IMR-90 (cell line): ENCODE data around the gene LIN9. TPM values are rescaled to one million over a fixed set of nuclear protein-coding genes. Genes with fewer than 3 reads are reported as not detected.

Experiments
- ATAC-seq: fragments of 200-7000 bp; cut with Tn5 transposase; 2 replicates; pipeline ENCODE4 v1.9.1; 2020; ENCODE audit warnings: low read depth, mild to moderate bottlenecking, moderate library complexity
- BruUV-seq: library from RNA; stranded (reverse); fragments of 400-500 nt; replicated peaks from 2 replicates; lab custom pipeline; 2021; lab: Mats Ljungman, UMichigan
- CTCF ChIA-PET: fragments of 300-600 bp; formaldehyde crosslinking; extraction: SDS; loops from one replicate; lab custom pipeline; 2021; ENCODE audit warnings: antibody characterized with exemption; lab: Yijun Ruan, JAX
- POLR2A ChIA-PET: fragments of 300-600 bp; sonication (Branson Sonifier 250); formaldehyde crosslinking; loops from one replicate; lab custom pipeline; 2022; ENCODE audit warnings: antibody characterized with exemption; ENCODE audit not compliant: unreplicated experiment; lab: Charles Lee
- DNase-seq: peaks from one replicate; pipeline ENCODE4 v3.0.0; 2013
- H2AFZ ChIP-seq: replicated peaks from 2 replicates; pipeline ENCODE3; 2013; ENCODE audit warnings: low read length, mild to moderate bottlenecking; ENCODE audit not compliant: poor library complexity
- H2AK5ac ChIP-seq: 2 replicates; pipeline ENCODE4 v1.6.1; 2013; ENCODE audit warnings: low read depth, low read length, inconsistent platforms
- H2AK9ac ChIP-seq: replicated peaks from 2 replicates; pipeline ENCODE3; 2013; ENCODE audit warnings: mild to moderate bottlenecking, low read depth, low read length, moderate library complexity; ENCODE audit not compliant: poor library complexity
- H2BK120ac ChIP-seq: 2 replicates; pipeline ENCODE4 v1.6.1; 2013; ENCODE audit warnings: low read depth, low read length, inconsistent platforms
- H2BK15ac ChIP-seq: 3 replicates; pipeline ENCODE4 v1.6.1; 2013; ENCODE audit warnings: low read depth, low read length, inconsistent platforms
- H2BK20ac ChIP-seq: 2 replicates; pipeline ENCODE4 v1.6.1; 2013; ENCODE audit warnings: low read depth, mild to moderate bottlenecking, inconsistent platforms, low read length, moderate library complexity
- H2BK5ac ChIP-seq: 2 replicates; pipeline ENCODE4 v1.6.1; 2013; ENCODE audit warnings: mild to moderate bottlenecking, low read depth, low read length, inconsistent platforms; ENCODE audit not compliant: poor library complexity, severe bottlenecking
- H3K14ac ChIP-seq: replicated peaks from 2 replicates; pipeline ENCODE4 v1.6.1; 2013; ENCODE audit warnings: low read depth, low read length, inconsistent platforms
- H3K18ac ChIP-seq: 2 replicates; pipeline ENCODE4 v1.6.1; 2013; ENCODE audit warnings: low read depth, low read length, control low read depth
- H3K23ac ChIP-seq: 2 replicates; pipeline ENCODE4 v1.6.1; 2013; ENCODE audit warnings: low read depth, low read length, inconsistent platforms
- H3K27ac ChIP-seq: 2 replicates; pipeline ENCODE4 v1.5.1; 2013; ENCODE audit warnings: mild to moderate bottlenecking, control low read depth, low read length; ENCODE audit not compliant: insufficient read depth
- H3K27me3 ChIP-seq: 2 replicates; pipeline ENCODE4 v1.6.1; 2013; ENCODE audit warnings: low read length; ENCODE audit not compliant: control insufficient read depth, insufficient read depth
- H3K36me3 ChIP-seq: 2 replicates; pipeline ENCODE4 v1.6.1; 2013; ENCODE audit warnings: low read length, mixed read lengths; ENCODE audit not compliant: control insufficient read depth, insufficient read depth
- H3K4ac ChIP-seq: 2 replicates; pipeline ENCODE4 v1.6.1; 2013; ENCODE audit warnings: low read depth, low read length, inconsistent platforms
- H3K4me1 ChIP-seq: 2 replicates; pipeline ENCODE4 v1.6.1; 2013; ENCODE audit warnings: low read length, mixed read lengths; ENCODE audit not compliant: control insufficient read depth, insufficient read depth
- H3K4me2 ChIP-seq: 2 replicates; pipeline ENCODE4 v1.6.1; 2013; ENCODE audit warnings: low read depth, mild to moderate bottlenecking, control low read depth, low read length, moderate library complexity
- H3K4me3 ChIP-seq: 2 replicates; pipeline ENCODE4 v1.5.1; 2013; ENCODE audit warnings: low read depth, mild to moderate bottlenecking, control low read depth, low read length, moderate library complexity; ENCODE audit not compliant: insufficient read depth
- H3K56ac ChIP-seq: 2 replicates; pipeline ENCODE4 v1.6.1; 2013; ENCODE audit warnings: low read length, inconsistent platforms; ENCODE audit not compliant: insufficient read depth; ENCODE audit errors: extremely low read depth
- H3K79me1 ChIP-seq, 2 experiments: 2 replicates each; pipeline ENCODE4 v1.6.1; 2013; ENCODE audit warnings: low read length in 2 of 2, inconsistent platforms in 1 of 2, low read depth in 1 of 2
- H3K9ac ChIP-seq: 2 replicates; pipeline ENCODE4 v1.6.1; 2013; ENCODE audit warnings: low read depth, low read length, control low read depth
- H3K9me1 ChIP-seq: 2 replicates; pipeline ENCODE4 v1.6.1; 2013; ENCODE audit warnings: low read length, inconsistent platforms; ENCODE audit not compliant: insufficient read depth
- H3K9me3 ChIP-seq: 2 replicates; pipeline ENCODE4 v1.6.1; 2013; ENCODE audit warnings: low read length; ENCODE audit not compliant: control insufficient read depth, insufficient read depth
- H4K20me1 ChIP-seq: 2 replicates; pipeline ENCODE4 v1.6.1; 2013; ENCODE audit warnings: low read length, inconsistent platforms; ENCODE audit not compliant: insufficient read depth
- H4K5ac ChIP-seq: 2 replicates; pipeline ENCODE4 v1.6.1; 2013; ENCODE audit warnings: mild to moderate bottlenecking, low read depth, low read length, control low read depth
- H4K8ac ChIP-seq, 2 experiments: 2 replicates each; pipeline ENCODE4 v1.6.1; 2013; ENCODE audit warnings: low read depth in 2 of 2, low read length in 2 of 2, control low read depth in 1 of 2, inconsistent platforms in 1 of 2
- H4K91ac ChIP-seq: 2 replicates; pipeline ENCODE4 v1.6.1; 2013; ENCODE audit warnings: low read depth, low read length, inconsistent platforms; ENCODE audit not compliant: insufficient read depth
- BHLHE40 ChIP-seq: fragments of 150-350 bp; IDR thresholded peaks from 2 replicates; pipeline ENCODE4 v1.6.1; 2016; ENCODE audit warnings: mild to moderate bottlenecking, low read depth, low read length
- CHD1 ChIP-seq: IDR thresholded peaks from 2 replicates; pipeline ENCODE4 v1.6.1; 2012; ENCODE audit warnings: low read depth, low read length, improper control_type of control experiment
- FOS ChIP-seq: fragments of 150-350 bp; IDR thresholded peaks from 2 replicates; pipeline ENCODE4 v1.6.1; 2016; ENCODE audit warnings: low read depth, low read length
- RFX5 ChIP-seq: IDR thresholded peaks from 2 replicates; pipeline ENCODE4 v1.8.0; 2012; ENCODE audit warnings: low read depth, mild to moderate bottlenecking, low read length, moderate library complexity
- WGBS, 2 experiments: methylation state at CpG; one replicate each; pipeline versions ENCODE4 v1.1.5 to v1.1.7; 2013; ENCODE audit warnings: missing lambda C conversion rate in 2 of 2; ENCODE audit not compliant: insufficient read length in 1 of 2; ENCODE audit errors: extremely low coverage in 2 of 2; 5-methylcytosine and 5-hydroxymethylcytosine counted together
- dilution Hi-C: fragments of 300-500 bp; cut with HindIII; formaldehyde crosslinking; loops from one replicate; pipeline ENCODE4 v1.14.3; 2018; ENCODE audit warnings: low sequenced_read_pairs; ENCODE audit not compliant: unreplicated experiment
- in situ Hi-C: fragments of 300-500 bp; cut with MboI; formaldehyde crosslinking; loops from 3 replicates; pipeline ENCODE4 v1.14.3; 2019; ENCODE audit warnings: low sequenced_read_pairs, inconsistent platforms, mixed read lengths
- intact Hi-C: fragments of 100-400 bp; cut with micrococcal nuclease; formaldehyde crosslinking; loops from 2 replicates; pipeline ENCODE4 v1.10.0; 2022
- polyA plus RNA-seq, 3 experiments: library from polyadenylated mRNA; depleted of rRNA; stranded (reverse); fragments of >200 nt; gene quantifications; 2 replicates each; pipeline ENCODE4 v1.2.3, GENCODE V29; 2012; ENCODE audit warnings: low replicate concordance in 1 of 3
- total RNA-seq: library from RNA; depleted of rRNA; stranded (reverse); fragments of >200 nt; gene quantifications from 2 replicates; pipeline ENCODE4 v1.2.3, GENCODE V29; 2012
- TF ChIP-seq, protein P1 (sequence below): fragments of 150-350 bp; IDR thresholded peaks from 2 replicates; pipeline ENCODE4 v1.6.1; 2016; ENCODE audit warnings: low read depth, mild to moderate bottlenecking, low read length, moderate library complexity, borderline replicate concordance
- TF ChIP-seq, protein P2 (sequence below): conservative IDR thresholded peaks from 2 replicates; pipeline ENCODE4 v1.5.1; 2012; ENCODE audit warnings: mild to moderate bottlenecking, low read depth, low read length, improper control_type of control experiment

LIN9 gene
- total and polyA plus RNA-seq, 2 of the 4 experiments (the other 2 are of a cell fraction): 2.3 to 3.9 TPM

DNA sequence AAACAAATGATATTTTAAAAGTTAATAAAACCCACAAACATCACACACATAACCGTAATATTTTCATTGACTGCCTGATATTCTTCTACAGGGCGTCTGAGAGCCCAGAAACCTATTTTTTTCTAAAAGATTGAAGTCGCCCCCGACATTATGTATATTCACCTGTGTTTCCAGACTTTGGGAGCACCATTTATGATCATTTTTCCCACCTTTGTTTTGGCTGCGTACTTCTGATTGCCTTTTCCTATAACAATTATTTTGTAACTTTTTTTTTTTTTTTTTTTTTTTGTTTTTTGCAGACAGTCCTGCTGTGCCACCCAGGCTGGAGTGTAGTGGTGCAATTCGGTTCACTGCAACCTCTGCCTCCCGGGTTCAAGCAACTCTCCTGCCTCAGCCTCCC lies 121.6 kb downstream of the LIN9 start:
- H2BK120ac ChIP-seq: no peak overlapping the region
- H3K56ac ChIP-seq: no peak overlapping the region
- peaks cover 6% of the 10 kb centered on the region; the same call in 1 of the 2 replicates for H3K36me3 ChIP-seq
- no peaks in the 10 kb centered on the region for H3K27me3 ChIP-seq
- 0 out of 2 replicates have a peak overlapping the region, but pooled peaks have one; percentile 89 for H3K9ac ChIP-seq
- no peak overlapping the region for H2BK5ac ChIP-seq
- H3K4me2 ChIP-seq: peak overlapping the region; percentile 94; the same call in 1 of the 2 replicates
- peaks cover 3% of the 10 kb centered on the region; the same call in 1 of the 2 replicates for H3K9me1 ChIP-seq
- no peak overlapping the region for H2AK5ac ChIP-seq
- no peak overlapping the region for H2AK9ac ChIP-seq
- WGBS, 2 experiments: 100% methylated on average over 2 of the region's 7 CpGs; no CpG with 5 or more reads in 1 of the 2 experiments
- peaks cover 2 to 19% of the 10 kb centered on the region in 2 experiments; a peak in 2 of 4 replicates for H3K79me1 ChIP-seq
- CTCF ChIA-PET: no interaction called here
- intact Hi-C loops: no loop called here
- no TSS peak for BruUV-seq
- in situ Hi-C loops: no loop called here
- no peak overlapping the region for H3K14ac ChIP-seq
- dilution Hi-C loops: no loop called here
- no peak overlapping the region for H2BK20ac ChIP-seq
- no peak overlapping the region for H4K91ac ChIP-seq
- H4K20me1 ChIP-seq: peaks cover 32% of the 10 kb centered on the region
- no peak overlapping the region for H3K27ac ChIP-seq
- 0 out of 2 replicates have a peak overlapping the region, but pooled peaks have one; percentile 59 for H4K5ac ChIP-seq
- no peak overlapping the region; the same call in 1 of the 2 replicates for H3K4ac ChIP-seq
- H3K4me3 ChIP-seq: no peak overlapping the region
- POLR2A ChIA-PET: no interaction called here
- H2AFZ ChIP-seq: no peak overlapping the region
- 0 out of 3 replicates have a peak overlapping the region, but pooled peaks have one; percentile 73 for H2BK15ac ChIP-seq
- no peaks in the 10 kb centered on the region for H3K9me3 ChIP-seq
- no peak overlapping the region for H3K23ac ChIP-seq
- no peak for TF ChIP-seq BHLHE40
- TF ChIP-seq, protein P1, sequence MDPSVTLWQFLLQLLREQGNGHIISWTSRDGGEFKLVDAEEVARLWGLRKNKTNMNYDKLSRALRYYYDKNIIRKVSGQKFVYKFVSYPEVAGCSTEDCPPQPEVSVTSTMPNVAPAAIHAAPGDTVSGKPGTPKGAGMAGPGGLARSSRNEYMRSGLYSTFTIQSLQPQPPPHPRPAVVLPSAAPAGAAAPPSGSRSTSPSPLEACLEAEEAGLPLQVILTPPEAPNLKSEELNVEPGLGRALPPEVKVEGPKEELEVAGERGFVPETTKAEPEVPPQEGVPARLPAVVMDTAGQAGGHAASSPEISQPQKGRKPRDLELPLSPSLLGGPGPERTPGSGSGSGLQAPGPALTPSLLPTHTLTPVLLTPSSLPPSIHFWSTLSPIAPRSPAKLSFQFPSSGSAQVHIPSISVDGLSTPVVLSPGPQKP: no peak
- TF ChIP-seq FOS: no peak
- TF ChIP-seq CHD1: no peak
- no peak for TF ChIP-seq RFX5
- TF ChIP-seq, protein P2, sequence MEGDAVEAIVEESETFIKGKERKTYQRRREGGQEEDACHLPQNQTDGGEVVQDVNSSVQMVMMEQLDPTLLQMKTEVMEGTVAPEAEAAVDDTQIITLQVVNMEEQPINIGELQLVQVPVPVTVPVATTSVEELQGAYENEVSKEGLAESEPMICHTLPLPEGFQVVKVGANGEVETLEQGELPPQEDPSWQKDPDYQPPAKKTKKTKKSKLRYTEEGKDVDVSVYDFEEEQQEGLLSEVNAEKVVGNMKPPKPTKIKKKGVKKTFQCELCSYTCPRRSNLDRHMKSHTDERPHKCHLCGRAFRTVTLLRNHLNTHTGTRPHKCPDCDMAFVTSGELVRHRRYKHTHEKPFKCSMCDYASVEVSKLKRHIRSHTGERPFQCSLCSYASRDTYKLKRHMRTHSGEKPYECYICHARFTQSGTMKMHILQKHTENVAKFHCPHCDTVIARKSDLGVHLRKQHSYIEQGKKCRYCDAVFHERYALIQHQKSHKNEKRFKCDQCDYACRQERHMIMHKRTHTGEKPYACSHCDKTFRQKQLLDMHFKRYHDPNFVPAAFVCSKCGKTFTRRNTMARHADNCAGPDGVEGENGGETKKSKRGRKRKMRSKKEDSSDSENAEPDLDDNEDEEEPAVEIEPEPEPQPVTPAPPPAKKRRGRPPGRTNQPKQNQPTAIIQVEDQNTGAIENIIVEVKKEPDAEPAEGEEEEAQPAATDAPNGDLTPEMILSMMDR: no peak
- H3K4me1 ChIP-seq: peaks cover 4% of the 10 kb centered on the region; the same call in 1 of the 2 replicates
- H3K18ac ChIP-seq: no peak overlapping the region
- ATAC-seq (no peak), DNase-seq (no peak)
- H4K8ac ChIP-seq: peak overlapping the region; percentile 98
